Large intestine (tissue), 3 donors: ENCODE data around the gene NFASC. TPM values are rescaled to one million over a fixed set of nuclear protein-coding genes. Genes with fewer than 3 reads are reported as not detected.

Experiments used
- DNase-seq, 2 donors: peaks; one replicate each; pipeline versions ENCODE4 v3.0.0 to v3.0.0-alpha.2; 2013
- H3K27ac ChIP-seq: one replicate; pipeline ENCODE4 v1.5.1; 2013; ENCODE audit warnings: low read length
- H3K27me3 ChIP-seq: 2 replicates; pipeline ENCODE4 v1.6.1; 2013; ENCODE audit warnings: low read length; ENCODE audit not compliant: control insufficient read depth, insufficient read depth
- H3K36me3 ChIP-seq: 2 replicates; pipeline ENCODE4 v1.6.1; 2013; ENCODE audit warnings: low read length; ENCODE audit not compliant: control insufficient read depth, insufficient read depth
- H3K4me1 ChIP-seq: one replicate; pipeline ENCODE4 v1.6.1; 2013; ENCODE audit warnings: low read length; ENCODE audit not compliant: control insufficient read depth, insufficient read depth
- H3K4me3 ChIP-seq: one replicate; pipeline ENCODE4 v1.5.1; 2013; ENCODE audit warnings: low read length
- H3K9me3 ChIP-seq: one replicate; pipeline ENCODE4 v1.6.1; 2013; ENCODE audit warnings: mild to moderate bottlenecking, low read depth, low read length, moderate library complexity; ENCODE audit not compliant: control insufficient read depth
- WGBS: methylation state at CpG from one replicate; pipeline ENCODE4 v1.1.5; 2013; ENCODE audit warnings: low lambda C conversion rate; ENCODE audit not compliant: insufficient coverage; 5-methylcytosine and 5-hydroxymethylcytosine counted together
- polyA plus RNA-seq: library from polyadenylated mRNA; unstranded; fragments of 120-200 nt; gene quantifications from one replicate; pipeline ENCODE4 v1.2.1, GENCODE V29; 2013

Gene NFASC
- polyA plus RNA-seq, 1 donor = 10.1 TPM

DNA sequence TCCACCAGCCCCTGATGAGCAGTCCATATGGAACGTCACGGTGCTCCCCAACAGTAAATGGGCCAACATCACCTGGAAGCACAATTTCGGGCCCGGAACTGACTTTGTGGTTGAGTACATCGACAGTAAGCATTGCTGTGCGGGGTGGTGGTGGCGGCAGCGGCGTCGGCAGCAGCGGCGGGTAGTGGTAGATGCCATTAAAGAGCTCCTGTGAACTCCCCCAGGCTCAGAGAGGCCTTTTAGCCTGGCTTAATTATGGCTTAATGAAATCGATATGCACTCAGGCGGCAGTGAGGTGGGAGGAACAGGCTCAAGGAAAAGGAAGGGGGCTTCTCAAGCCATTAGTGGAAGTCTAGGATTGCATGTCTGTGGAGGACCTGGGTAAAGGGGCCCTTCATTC, 130.5 kb downstream of the NFASC start:
- Histone ChIP-seq H3K4me1 (peaks cover 2% of the 10 kb centered on the region), H3K4me3 (no peak overlapping the region), H3K27me3 (no peaks in the 10 kb centered on the region), H3K27ac (no peak overlapping the region), H3K9me3 (no peaks in the 10 kb centered on the region), H3K36me3 (no peaks in the 10 kb centered on the region)
- no peak for DNase-seq
- WGBS = 100% methylated on average over 1 of the region's 14 CpGs

DNA sequence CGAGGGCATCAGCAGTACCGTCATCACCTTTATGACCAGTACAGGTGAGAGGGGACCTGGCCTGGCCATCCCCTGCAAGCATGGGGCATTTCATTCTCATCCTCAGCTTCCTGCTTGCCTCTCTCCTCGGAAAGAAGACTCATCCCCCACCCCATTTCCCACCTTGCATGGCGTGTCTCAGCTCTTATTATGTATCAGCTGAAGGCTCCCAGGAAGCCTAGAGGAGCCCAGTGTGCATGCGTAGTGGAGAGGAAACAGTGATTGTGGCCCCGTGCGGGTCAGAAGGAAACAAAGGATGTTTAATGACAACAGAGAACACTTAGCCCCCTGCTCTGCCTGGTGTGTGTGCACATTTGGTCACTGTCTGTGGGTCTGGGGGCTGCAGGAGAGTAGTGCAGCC, 132.0 kb downstream of the NFASC start:
- WGBS = no CpG with 5 or more reads among the region's 7 CpGs
- Histone ChIP-seq H3K36me3 (no peaks in the 10 kb centered on the region), H3K27me3 (no peaks in the 10 kb centered on the region), H3K4me3 (no peak overlapping the region), H3K9me3 (no peaks in the 10 kb centered on the region), H3K27ac (no peak overlapping the region), H3K4me1 (peaks cover 2% of the 10 kb centered on the region)
- no peak for DNase-seq

DNA sequence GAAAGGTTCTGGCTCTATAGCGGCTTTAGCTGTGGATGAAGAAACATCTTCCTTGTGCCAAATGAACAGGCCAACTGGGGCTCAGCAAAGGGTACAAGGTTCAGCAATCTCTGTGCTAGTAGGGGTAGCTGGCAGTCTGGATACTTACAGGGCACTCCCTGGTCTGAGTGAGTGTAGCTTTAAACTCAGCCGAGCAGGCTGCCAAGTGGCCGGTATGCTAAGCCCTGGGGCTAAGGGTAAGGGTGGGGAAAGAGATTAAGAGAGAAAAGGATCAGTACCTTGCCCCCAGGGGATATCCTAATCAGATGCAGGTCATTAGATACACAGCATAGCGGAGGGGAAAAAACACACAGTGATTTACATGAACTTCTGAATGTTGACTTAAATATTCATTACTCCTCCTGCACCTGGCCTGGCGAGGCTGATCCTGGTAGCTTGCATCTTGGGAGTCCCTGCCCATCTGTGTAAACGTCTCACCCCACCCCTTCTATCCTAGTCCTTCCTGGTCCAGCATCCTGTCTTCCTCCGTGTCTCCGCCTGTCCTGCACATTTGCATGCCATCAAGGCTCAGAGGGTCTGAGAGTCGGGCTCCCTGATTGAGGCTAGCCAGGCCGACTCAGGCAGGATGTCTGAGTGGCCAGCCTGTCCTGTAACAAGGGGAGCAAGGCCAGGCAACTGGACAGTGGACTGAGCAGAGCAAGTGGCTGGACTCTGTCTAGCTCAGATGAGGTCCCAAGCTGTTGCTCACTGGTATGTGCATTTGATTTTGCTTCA, 132.9 kb downstream of the NFASC start:
- H3K27ac ChIP-seq = no peak overlapping the region
- DNase-seq = peak in 1 of 2 donors; percentile 19
- H3K4me1 ChIP-seq = no peaks in the 10 kb centered on the region
- H3K36me3 ChIP-seq = no peaks in the 10 kb centered on the region
- H3K9me3 ChIP-seq = no peaks in the 10 kb centered on the region
- no CpG with 5 or more reads among the region's 10 CpGs for WGBS
- no peak overlapping the region for H3K4me3 ChIP-seq
- no peaks in the 10 kb centered on the region for H3K27me3 ChIP-seq

DNA sequence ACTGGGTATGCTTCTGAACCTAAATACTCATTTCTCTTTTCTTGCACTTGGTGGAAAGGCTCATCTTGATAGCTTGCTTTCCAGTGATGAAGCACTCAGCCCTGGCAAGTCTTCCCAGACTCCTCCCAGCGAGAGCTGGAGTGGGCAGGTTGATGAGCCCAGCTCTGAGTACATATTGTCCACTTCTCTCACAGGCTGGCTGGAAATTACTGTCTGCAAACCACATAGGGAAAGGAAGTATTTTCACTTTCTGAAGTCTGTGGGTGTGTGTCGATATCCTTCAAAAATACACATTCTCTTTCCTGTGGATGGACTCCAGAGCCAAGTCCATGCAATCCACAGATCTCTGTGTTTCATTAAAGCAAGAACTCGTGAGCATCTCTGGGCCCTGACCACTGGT, 133.7 kb downstream of the NFASC start:
- no peak overlapping the region for H3K27ac ChIP-seq
- WGBS = no CpG with 5 or more reads among the region's 3 CpGs

DNA sequence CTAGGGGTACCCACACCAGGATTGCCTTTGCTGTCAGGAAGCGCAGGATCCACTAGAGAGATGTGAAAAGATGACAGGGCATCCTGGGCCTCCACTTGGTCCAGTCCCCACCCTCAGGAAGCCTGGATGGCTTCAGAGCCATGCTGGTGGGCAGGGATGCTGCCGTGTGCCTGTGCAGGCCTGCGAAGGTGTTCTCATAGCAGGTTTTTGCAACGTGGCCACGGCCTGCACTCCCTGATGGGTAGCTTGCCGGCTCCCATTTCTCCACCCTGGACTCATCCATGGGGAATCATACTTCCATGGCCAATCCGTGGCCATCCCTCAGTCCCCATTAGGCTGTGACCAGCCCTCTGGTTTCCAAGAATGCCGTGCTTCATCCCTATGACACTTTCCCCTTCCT, 138.2 kb downstream of the NFASC start:
- peaks cover 2% of the 10 kb centered on the region for H3K4me1 ChIP-seq
- no peak for DNase-seq
- no peak overlapping the region for H3K4me3 ChIP-seq
- WGBS = 100% methylated on average over 2 of the region's 8 CpGs
- no peaks in the 10 kb centered on the region for H3K36me3 ChIP-seq
- no peaks in the 10 kb centered on the region for H3K27me3 ChIP-seq
- no peaks in the 10 kb centered on the region for H3K9me3 ChIP-seq
- no peak overlapping the region for H3K27ac ChIP-seq

More for the DNA sequence above, 133.7 kb downstream of the NFASC start:
- no peak for DNase-seq
- Histone ChIP-seq H3K4me1 (no peaks in the 10 kb centered on the region), H3K9me3 (no peaks in the 10 kb centered on the region), H3K36me3 (no peaks in the 10 kb centered on the region), H3K27me3 (no peaks in the 10 kb centered on the region), H3K4me3 (no peak overlapping the region)

DNA sequence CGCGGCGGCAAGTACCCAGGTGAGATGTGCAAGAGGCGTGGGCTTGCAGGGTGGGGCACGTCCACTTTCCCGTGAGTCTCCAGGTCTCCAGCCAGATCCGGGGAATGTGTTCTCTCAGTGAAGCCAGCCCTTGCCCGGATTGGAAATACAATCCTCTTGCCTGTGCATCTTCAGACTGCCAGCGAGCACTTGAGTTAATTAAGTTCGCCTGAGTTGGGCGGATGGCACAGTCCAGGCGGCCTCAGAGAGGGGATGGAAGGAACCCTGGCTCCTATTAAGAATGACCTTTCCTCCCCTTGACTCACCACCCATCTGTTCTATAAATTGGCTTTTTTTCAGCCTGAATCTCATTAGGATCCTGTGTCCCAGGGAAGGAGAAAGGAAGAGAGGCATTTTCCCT, 139.0 kb downstream of the NFASC start:
- Histone ChIP-seq H3K9me3 (no peaks in the 10 kb centered on the region), H3K4me3 (no peak overlapping the region), H3K36me3 (no peaks in the 10 kb centered on the region), H3K27me3 (no peaks in the 10 kb centered on the region), H3K4me1 (peaks cover 5% of the 10 kb centered on the region), H3K27ac (no peak overlapping the region)
- no peak for DNase-seq
- WGBS = no CpG with 5 or more reads among the region's 12 CpGs

DNA sequence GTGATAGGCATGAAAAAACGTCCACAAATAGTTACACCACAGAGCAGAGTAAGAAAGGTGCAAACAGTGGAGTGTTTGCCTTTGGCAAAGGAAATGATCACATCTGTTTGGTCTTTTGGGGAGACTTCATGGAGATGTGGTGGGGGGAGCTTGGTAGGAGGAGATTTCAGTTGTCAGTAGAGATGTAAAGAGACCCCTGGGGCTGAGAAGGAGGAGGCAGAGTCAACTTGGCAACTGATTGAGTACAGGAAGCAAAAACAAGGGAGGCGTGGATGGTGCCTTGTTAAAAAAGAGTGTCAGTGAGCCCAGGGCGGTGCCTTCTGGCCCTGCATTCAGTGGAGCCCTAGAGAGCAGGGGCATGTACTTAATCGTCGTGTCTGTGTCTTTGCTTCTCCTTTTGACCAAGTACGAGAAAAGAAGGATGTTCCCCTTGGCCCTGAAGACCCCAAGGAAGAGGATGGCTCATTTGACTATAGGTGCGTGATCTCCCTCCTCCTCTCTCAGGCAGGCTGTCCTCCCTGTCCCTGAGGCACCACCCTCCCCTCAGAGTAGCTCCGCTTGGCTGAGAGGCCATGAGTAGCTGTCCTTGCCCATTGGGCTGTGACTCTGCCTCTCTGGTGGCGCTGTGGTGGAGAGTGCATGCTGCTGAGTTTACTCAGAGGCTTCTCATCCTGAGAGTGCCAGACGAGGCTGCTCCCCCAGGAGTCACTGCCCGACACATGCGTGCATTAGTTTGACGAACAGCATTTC, 141.9 kb downstream of the NFASC start:
- Histone ChIP-seq H3K27ac (no peak overlapping the region), H3K27me3 (no peaks in the 10 kb centered on the region), H3K4me1 (peaks cover 5% of the 10 kb centered on the region), H3K4me3 (no peak overlapping the region), H3K9me3 (no peaks in the 10 kb centered on the region), H3K36me3 (no peaks in the 10 kb centered on the region)
- DNase-seq = no peak
- WGBS = no CpG with 5 or more reads among the region's 13 CpGs

DNA sequence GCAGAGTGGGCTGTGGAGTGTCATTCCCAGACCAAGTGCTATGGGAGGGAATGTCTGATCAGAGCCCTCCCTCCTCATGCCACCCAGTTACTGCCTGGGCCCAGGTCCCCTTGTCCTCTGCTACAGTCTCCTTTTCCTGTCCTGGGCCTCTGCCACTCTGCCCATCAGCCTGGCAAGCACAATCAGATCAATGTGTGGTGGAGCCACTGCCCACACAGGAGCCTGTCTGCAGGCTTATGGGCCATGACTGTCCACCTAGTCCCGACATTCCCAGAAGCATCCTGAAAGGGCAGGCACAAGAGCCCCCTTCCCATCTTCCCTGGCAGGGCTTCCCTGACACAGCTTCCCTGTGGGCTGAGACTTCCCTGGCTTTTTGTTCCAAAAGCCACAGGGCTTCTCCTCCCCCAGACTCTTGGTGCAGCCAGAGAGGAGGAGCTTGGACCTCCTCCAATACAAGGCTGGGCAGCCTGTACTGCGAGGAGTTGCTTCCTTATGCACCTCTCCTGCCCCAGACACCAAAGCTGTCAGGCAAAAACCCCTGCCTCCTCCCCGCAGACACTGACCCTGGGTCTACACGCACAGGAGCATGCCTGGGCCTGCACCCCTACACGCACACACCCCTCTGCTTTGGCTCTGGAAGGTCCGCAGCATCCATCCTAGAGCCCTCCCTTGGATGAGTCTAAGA, 143.2 kb downstream of the NFASC start:
- no peak overlapping the region for H3K27ac ChIP-seq
- WGBS = no CpG with 5 or more reads among the region's 6 CpGs
- peak in 1 of 2 donors; percentile 19 for DNase-seq
- H3K36me3 ChIP-seq = no peaks in the 10 kb centered on the region
- H3K4me3 ChIP-seq = no peak overlapping the region
- H3K27me3 ChIP-seq = no peaks in the 10 kb centered on the region
- no peaks in the 10 kb centered on the region for H3K9me3 ChIP-seq
- peaks cover 5% of the 10 kb centered on the region for H3K4me1 ChIP-seq

DNA sequence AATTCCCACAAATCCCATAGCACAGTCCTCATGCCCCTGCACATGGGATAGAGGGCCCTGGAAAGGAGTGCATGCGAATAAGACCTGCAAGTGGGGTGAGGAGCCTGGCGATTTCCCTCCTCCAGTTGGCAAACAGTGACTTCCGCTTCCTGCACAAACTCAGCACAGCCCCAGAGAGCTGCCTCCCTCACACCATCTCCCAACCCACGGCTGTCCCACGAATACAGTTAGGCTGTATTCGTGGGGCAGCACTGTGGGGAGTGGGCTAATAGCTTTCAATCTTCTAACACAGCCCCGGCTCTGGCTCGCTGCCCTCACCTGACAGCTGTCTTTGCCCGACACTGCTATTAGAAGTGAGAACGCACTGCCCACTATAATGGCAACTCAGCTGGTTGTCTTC, 144.1 kb downstream of the NFASC start:
- DNase-seq = no peak
- Histone ChIP-seq H3K27ac (no peak overlapping the region), H3K9me3 (no peaks in the 10 kb centered on the region), H3K36me3 (no peaks in the 10 kb centered on the region), H3K27me3 (no peaks in the 10 kb centered on the region), H3K4me1 (peaks cover 5% of the 10 kb centered on the region), H3K4me3 (no peak overlapping the region)
- no CpG with 5 or more reads among the region's 10 CpGs for WGBS

DNA sequence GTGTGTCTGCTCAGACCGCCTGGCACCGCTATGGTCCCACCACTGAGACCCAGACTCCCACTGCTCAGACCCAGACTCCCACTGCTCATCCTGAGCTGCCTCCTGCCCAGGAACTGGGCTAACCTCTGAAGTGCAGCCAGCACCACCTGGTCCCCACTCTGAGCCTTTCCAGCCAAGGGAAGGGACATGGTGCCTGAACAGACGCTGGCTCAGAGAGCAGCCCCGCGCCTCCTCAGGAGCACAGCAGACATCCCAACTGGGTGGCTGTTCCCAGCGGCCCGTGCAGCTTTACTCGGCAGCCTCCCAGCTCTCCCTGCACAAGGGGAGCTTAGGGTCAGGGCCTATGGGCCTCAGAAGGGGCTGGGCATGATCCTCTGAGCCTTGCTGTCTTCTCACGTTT, 144.6 kb downstream of the NFASC start:
- Histone ChIP-seq H3K27ac (no peak overlapping the region), H3K4me1 (peaks cover 5% of the 10 kb centered on the region), H3K4me3 (no peak overlapping the region), H3K27me3 (peaks cover 1% of the 10 kb centered on the region), H3K9me3 (no peaks in the 10 kb centered on the region), H3K36me3 (no peaks in the 10 kb centered on the region)
- DNase-seq = no peak
- no CpG with 5 or more reads among the region's 9 CpGs for WGBS
